ENCODE measurements around the gene FHL3.

The FHL3 gene

DNA sequence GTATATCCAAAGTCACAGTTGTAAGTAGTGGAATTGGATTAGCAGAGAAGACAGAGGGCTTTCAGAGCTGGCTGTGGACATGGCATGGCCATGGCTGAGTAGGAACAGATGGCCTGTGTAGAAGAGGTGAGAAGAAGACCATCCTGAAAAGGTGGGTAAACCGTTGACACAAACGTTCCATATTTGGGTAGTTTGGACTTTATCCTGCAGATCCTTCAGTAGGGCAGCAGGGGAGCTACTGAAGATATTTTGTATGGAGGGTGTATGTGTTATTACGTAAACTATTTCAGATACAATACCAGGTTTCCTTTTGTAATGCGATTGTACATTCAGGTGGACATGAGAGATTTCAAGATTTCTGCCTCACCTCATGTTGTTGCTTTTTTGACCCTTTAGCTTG lies 8.9 kb upstream of the FHL3 start:
- no peak for DNase-seq (ENCODE audit: low read depth in 2 of 2)

- DNase-seq (ENCODE audit: low read depth in 2 of 2) = no peak
Observed at GRCh38 chr1:38013227-38013622, 7.9 kb upstream of the FHL3 start.

GRCh38 chr1:38012363-38013226 lies 7.3 kb upstream of the FHL3 start, which contains the start of gene UTP11:
UTP11 (plus strand) TSS chr1:38012734; CDS start chr1:38012803, 69 bp downstream.
- DNase-seq (ENCODE audit: low read depth in 2 of 2) = peak; percentile 73 to 79

DNA sequence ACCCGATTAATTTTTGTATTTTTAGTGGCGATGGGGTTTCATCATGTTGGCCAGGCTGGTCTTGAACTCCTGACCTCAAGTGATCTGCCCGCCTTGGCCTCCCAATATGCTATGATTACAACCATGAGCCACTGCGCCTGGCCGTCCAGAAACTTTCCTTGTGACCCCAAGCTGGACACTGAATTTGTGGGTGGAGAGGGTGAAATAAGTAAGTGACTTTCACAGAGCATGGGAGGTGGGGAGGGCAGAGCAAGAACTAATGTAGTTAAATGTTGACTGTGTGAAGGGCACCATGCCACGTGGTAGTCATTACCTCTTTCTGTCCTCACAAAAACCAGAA lies 4.5 kb upstream of the FHL3 start:
- DNase-seq (ENCODE audit: low read depth in 2 of 2) = no peak

DNA sequence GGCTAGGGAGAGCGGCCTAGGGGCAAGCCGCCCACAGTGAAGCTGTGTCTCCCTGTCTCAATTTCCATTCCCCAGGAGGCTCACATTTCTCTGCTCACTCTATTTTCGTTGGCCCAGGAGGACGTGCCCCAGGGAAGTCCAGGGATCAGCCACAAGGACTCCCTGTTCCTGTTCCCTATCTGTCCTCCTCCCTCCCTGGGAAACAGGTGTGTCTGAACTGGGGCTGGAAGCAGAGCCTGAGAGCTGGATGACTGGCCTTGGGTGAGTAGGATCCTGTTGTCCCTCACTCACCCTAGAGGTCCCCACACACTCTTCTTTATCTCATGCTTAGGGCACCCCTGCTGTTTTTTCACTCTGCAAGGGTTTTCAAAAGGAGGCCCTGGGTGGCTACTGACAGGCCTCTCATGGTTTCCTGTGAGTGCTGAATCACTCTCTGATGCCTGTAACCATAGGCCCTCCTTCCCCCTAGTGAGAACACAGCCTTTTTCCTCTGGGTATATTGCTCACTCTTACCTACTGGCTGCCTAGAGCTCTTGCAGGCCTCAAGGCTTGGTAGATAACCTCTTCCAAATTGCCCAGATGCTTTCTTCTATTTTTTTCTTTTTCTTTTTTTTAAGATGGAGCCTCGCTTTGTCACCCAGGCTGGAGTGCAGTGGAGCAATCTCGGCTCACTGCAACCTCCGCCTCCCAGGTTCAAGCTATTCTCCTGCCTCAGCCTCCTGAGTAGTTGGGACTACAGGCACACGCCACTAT lies 4.0 kb upstream of the FHL3 start:
- no peak for DNase-seq (ENCODE audit: low read depth in 2 of 2)

- DNase-seq (ENCODE audit: low read depth in 2 of 2) = no peak
Observed at GRCh38 chr1:38006008-38006828, 904 bp upstream of the FHL3 start.

GRCh38 chr1:38004284-38005108 lies 818 bp downstream of the FHL3 start:
- DNase-seq (ENCODE audit: low read depth in 2 of 2) = no peak

DNA sequence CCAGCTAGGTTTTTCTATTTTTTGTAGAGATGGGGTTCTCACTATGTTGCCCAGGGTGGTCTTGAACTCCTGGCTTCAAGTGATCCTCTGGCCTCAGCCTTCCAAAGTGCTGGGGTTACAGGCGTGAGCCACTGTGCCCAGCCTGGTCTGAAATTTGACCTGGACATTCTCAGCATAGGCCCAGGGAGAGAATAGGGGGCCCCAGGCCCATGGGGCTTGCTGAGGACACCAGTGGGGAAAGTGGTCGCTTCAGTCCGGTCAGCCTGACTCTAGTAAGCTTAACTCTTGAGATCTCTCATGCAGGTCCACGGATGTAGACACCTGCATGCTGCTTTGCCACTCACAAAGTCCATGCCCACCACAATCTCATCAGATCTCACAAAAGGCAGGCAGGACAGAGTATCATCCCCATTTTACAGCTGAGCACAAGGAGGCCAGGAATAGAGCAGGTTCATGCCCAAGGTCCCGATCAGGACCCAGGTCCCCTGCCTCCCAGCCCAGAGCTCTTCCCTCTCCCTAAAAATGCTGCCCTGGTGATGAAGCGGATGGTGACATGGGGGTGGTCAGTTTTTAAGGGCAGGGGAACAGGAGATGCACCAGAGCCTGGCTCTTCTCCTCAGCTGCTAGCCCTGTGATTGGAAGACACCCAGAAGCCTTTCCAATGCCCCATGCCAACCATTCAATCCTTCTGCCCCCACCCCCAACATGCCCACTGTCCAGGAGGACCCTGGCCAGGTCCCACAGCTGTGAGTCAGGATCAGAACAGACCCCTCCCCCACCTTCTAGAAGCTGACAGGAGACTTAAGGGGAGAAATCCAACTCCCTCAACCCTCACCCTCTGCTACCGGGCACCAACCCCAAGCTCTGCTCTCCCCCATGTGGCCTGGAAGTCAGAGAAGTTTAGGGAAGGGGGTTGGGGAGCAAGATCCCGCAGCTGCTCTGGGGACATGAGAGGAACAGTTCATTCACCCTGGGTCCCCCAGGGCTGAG lies 1.8 kb downstream of the FHL3 start:
- DNase-seq (ENCODE audit: low read depth in 2 of 2) = no peak

- DNase-seq (ENCODE audit: low read depth in 2 of 2) = no peak
Observed at GRCh38 chr1:38000529-38001455, 4.5 kb downstream of the FHL3 start.

GRCh38 chr1:38000233-38000528 lies 5.1 kb downstream of the FHL3 start:
- no peak for DNase-seq (ENCODE audit: low read depth in 2 of 2)

GRCh38 chr1:37999430-38000232 lies 5.7 kb downstream of the FHL3 start:
- no peak for DNase-seq (ENCODE audit: low read depth in 2 of 2)

GRCh38 chr1:37998913-37999429 lies 6.3 kb downstream of the FHL3 start:
- no peak for DNase-seq (ENCODE audit: low read depth in 2 of 2)

DNA sequence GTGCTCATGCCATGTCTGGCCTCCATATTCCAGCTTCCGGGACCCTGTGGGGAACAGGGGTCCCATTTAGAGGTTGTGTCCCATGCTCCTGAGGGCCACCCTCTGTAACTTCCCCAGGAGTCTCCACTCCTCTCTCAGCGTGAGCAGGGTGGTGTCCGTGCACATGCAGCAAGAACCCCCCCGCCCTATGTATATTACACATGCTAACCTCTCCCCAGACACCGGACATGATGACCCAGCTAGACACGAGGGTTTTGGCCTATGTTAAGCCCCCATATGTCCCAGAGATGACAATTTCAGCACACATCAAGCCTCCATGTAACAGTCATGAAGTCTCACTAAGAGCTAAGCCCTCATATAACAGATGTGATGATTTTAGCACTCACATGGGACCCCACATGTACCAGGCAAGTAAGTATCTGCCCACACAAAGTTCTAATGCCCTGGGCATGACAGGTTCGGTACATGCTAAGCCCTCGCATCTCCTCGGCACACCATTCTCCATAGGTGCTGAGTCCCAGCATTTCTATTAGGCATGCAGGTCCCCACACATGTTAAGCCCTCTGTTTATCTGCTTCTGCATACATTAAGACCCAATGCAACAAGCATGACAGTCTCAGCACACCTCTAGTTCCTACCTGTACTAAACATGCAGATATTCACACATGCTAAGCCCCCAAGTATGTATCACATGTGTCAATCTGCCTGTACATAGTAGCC lies 7.1 kb downstream of the FHL3 start:
- DNase-seq (ENCODE audit: low read depth in 2 of 2) = no peak

GRCh38 chr1:37997256-37998088 lies 7.8 kb downstream of the FHL3 start:
- no peak for DNase-seq (ENCODE audit: low read depth in 2 of 2)

- DNase-seq (ENCODE audit: low read depth in 2 of 2) = no peak
Observed at GRCh38 chr1:37995751-37996345, 9.5 kb downstream of the FHL3 start.

DNA sequence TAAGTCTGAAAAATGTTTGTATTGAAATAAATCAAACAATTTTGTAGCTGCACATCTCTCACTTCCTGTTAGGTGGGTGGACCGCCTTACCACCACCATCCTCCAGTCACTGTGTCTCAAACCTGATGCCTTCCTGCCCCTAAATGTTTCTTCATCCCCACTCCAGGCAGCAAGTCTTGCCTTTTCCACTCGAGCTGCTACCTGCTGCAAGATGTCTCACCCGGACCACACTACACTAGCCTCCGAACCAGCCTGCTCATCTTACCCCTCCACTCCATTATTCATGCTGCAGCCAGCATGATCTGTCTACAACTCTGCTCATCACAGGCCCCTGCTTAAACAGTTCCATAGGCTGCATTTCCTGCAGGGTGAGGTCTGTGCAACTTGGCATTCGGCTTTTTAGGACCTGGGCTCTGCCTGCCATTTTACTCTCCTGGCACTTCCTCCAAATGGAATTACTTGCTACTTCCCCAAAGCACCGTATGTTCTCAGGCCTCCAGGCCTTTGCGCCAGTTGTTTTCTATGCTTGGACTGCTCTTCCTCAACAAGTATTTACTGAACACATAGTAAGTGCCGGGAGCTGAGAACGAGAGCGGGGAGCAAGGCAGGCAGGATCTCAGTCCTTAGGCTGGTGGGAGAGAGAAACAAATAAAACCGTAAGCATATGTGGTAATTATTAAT lies 10.3 kb downstream of the FHL3 start:
- no peak for DNase-seq (ENCODE audit: low read depth in 2 of 2)
